ENCODE data around the gene FCRL3.

GRCh38 chr1:157695417-157695816 is 5.2 kb downstream of the FCRL3 start:
- TF ChIP-seq CTCF (IDR thresholded peaks at IDR 0.05; ENCODE audit: poor library complexity) (no peak), EZH2phosphoT487 (IDR thresholded peaks at IDR 0.05; ENCODE audit: low read depth, severe bottlenecking, unreplicated experiment) (no peak)
